Spleen (tissue), 11 donors: ENCODE measurements around the gene TBC1D24. TPM values are rescaled to one million over a fixed set of nuclear protein-coding genes. Genes with fewer than 3 reads are reported as not detected.

Experiments used
- DNase-seq: peaks from one replicate; pipeline ENCODE4 v3.0.0-alpha.2; 2020
- H3K27ac ChIP-seq, 8 donors: fragments of 200-600 bp; sonication (generic) in 7 of 8; 1 replicate in 4 of 8; 2 replicates in 4 of 8; pipeline versions ENCODE4 v1.5.0 to v1.8.0; 2016 to 2021; ENCODE audit warnings: inconsistent platforms in 4 of 8, mild to moderate bottlenecking in 4 of 8, moderate library complexity in 1 of 8
- H3K27me3 ChIP-seq, 7 donors: fragments of 200-600 bp; sonication (generic) in 6 of 7; replicated peaks in 1 of 7; 1 replicate in 4 of 7; 2 replicates in 3 of 7; pipeline versions ENCODE4 v1.5.0 to v1.8.0; 2016 to 2021; ENCODE audit warnings: inconsistent platforms in 3 of 7, mild to moderate bottlenecking in 1 of 7
- H3K36me3 ChIP-seq, 6 donors: fragments of 200-600 bp; sonication (generic) in 5 of 6; 1 replicate in 4 of 6; 2 replicates in 2 of 6; pipeline versions ENCODE4 v1.5.0 to v1.8.0; 2016 to 2021; ENCODE audit warnings: inconsistent platforms in 2 of 6
- H3K4me1 ChIP-seq, 6 donors: fragments of 200-600 bp; sonication (generic) in 5 of 6; 1 replicate in 3 of 6; 2 replicates in 3 of 6; pipeline versions ENCODE4 v1.5.0 to v1.8.0; 2016 to 2021; ENCODE audit warnings: inconsistent platforms in 3 of 6
- H3K4me3 ChIP-seq, 8 donors: fragments of 200-600 bp; sonication (generic) in 7 of 8; 1 replicate in 4 of 8; 2 replicates in 4 of 8; pipeline versions ENCODE4 v1.5.0 to v1.8.0; 2016 to 2021; ENCODE audit warnings: inconsistent platforms in 4 of 8, mild to moderate bottlenecking in 4 of 8, moderate library complexity in 2 of 8
- H3K9me3 ChIP-seq, 8 donors: fragments of 200-600 bp; sonication (generic) in 7 of 8; 1 replicate in 4 of 8; 2 replicates in 4 of 8; pipeline versions ENCODE4 v1.5.0 to v1.8.0; 2016 to 2021; ENCODE audit warnings: inconsistent platforms in 4 of 8
- CTCF ChIP-seq, 11 experiments: fragments of 200-600 bp in 7 of 11; fragments of 450-650 bp in 4 of 11; sonication (generic) in 4 of 11; IDR thresholded peaks in 8 of 11; conservative IDR thresholded peaks in 3 of 11; 1 replicate in 7 of 11; 2 replicates in 4 of 11; pipeline versions ENCODE4 v1.4.0 to v1.8.0; 2016 to 2021; ENCODE audit warnings: antibody characterized with exemption in 11 of 11, inconsistent platforms in 4 of 11, mild to moderate bottlenecking in 1 of 11
- POLR2A ChIP-seq, 3 donors: fragments of 450-650 bp; IDR thresholded peaks; one replicate each; pipeline ENCODE4 v1.5.1; 2017; ENCODE audit warnings: antibody characterized with exemption in 3 of 3, mild to moderate bottlenecking in 1 of 3
- POLR2AphosphoS5 ChIP-seq, 3 donors: sonication (generic); formaldehyde crosslinking; IDR thresholded peaks; one replicate each; pipeline ENCODE4 v1.5.1; 2017; ENCODE audit warnings: antibody characterized with exemption in 3 of 3
- WGBS, 5 donors: extraction: QIAGEN DNeasy Blood & Tissue Kit in 3 of 5; methylation state at CpG; one replicate each; pipeline versions ENCODE4 v1.1.5 to v1.1.7; 2013 to 2018; 5-methylcytosine and 5-hydroxymethylcytosine counted together
- intact Hi-C: fragments of 100-400 bp; cut with DNase I; formaldehyde crosslinking; loops from one replicate; pipeline ENCODE4 v1.15.0; 2023; ENCODE audit warnings: low total_unique reads
- polyA plus RNA-seq, 3 donors: library from polyadenylated mRNA; stranded (reverse); fragments of 200-250 nt; gene quantifications; one replicate each; pipeline ENCODE4 v1.2.1, GENCODE V29; 2013
- total RNA-seq, 7 donors: library from RNA; depleted of rRNA in 3 of 7; stranded (reverse); fragments of >200 nt in 3 of 7; fragmentation: NEBNext Ultra II Directional in 4 of 7; extraction: Animal tissue kit (Norgen Biotek cat#: 25700) in 4 of 7; gene quantifications; one replicate each; pipeline versions ENCODE4 v1.1.0 to v1.2.1, GENCODE V29; 2016 to 2021
- donor health status: healthy with polysubstance abuse.
- donor health status: DM: no; HTN: no; CAD: no; lungs with moderate emphysema.
- donor health status: DM: no; HTN: no; CAD: no.
- donor health status: Bipolar disorder and iron deficiency.
- donor health status: healthy.
- donor health status: DM: no; HTN: no; CAD: no.
- donor health status: DM: yes; HTN: yes; CAD: no.

TBC1D24 gene
- total and polyA plus RNA-seq, 10 donors, result 2.2 to 15.3 (median 11.3) TPM

DNA sequence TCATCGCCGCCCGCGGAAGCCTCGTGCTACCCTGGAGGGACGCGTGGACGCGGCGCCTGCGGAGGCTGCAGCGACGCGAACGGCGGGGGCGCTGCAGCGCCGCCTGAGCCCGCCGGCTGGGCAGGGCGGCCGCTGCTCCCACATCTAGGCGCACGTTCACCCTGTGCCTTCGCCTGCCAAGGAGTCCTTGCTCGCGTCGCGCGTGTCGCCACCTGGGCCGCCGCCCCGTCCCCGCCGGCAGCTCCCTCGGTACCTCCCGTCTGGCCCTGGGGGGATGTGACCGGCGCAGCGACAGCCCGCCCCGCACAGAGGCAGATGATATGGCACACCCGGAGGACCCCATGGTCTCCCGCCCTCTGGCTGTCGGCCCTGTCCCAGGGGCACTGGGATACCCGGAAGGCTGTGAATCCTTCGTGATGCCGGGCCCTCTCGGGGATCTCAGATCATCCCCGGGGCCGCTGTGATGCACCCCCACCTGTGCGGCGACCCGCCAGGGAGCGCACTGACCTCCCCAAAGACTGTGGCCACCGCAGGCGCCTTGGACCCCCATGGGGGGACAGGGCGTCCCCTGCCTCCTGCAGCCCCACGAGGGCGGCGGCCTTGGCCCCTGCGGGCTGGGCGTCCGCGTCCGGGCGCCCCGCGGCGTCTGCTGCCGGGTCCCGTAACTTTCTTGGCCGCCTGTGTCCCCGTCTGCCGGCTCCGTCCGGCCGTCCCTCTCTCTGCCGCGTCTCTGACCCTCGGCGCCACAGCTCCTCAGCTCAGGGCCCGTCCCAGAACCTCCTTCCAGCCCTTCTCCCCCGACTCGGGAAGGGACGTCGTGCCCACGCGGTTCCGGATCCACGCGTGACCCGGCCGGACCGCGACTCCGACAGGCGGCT is 689 bp upstream of the TBC1D24 start:
- Histone ChIP-seq H3K36me3 (peaks cover 0 to under 1% (median 0%) of the 10 kb centered on the region in 6 donors), H3K9me3 (no peaks in the 10 kb centered on the region), H3K27me3 (peaks cover 0 to 52% (median 44%) of the 10 kb centered on the region in 7 donors), H3K27ac (peak overlapping the region; percentile 79 to 93 (median 86)), H3K4me3 (peak overlapping the region; percentile 64 to 93 (median 70)), H3K4me1 (peaks cover 8 to 77% (median 54%) of the 10 kb centered on the region in 6 donors)
- peak; percentile 90 for DNase-seq
- intact Hi-C loops, result no loop called here
- WGBS, 5 donors, result 0 to 1% (median 0%) methylated on average over 32 to 100 of the region's 100 CpGs
- TF ChIP-seq CTCF (IDR thresholded peaks at IDR 0.05 in 8 of 11, conservative IDR thresholded peaks at IDR 0.05 in 3 of 11) (peak in 6 of 11 experiments; percentile 20 to 63 (median 57)), POLR2AphosphoS5 (IDR thresholded peaks at IDR 0.05) (peak in 2 of 3 donors; percentile 29 to 32), POLR2A (IDR thresholded peaks at IDR 0.05) (no peak)

DNA sequence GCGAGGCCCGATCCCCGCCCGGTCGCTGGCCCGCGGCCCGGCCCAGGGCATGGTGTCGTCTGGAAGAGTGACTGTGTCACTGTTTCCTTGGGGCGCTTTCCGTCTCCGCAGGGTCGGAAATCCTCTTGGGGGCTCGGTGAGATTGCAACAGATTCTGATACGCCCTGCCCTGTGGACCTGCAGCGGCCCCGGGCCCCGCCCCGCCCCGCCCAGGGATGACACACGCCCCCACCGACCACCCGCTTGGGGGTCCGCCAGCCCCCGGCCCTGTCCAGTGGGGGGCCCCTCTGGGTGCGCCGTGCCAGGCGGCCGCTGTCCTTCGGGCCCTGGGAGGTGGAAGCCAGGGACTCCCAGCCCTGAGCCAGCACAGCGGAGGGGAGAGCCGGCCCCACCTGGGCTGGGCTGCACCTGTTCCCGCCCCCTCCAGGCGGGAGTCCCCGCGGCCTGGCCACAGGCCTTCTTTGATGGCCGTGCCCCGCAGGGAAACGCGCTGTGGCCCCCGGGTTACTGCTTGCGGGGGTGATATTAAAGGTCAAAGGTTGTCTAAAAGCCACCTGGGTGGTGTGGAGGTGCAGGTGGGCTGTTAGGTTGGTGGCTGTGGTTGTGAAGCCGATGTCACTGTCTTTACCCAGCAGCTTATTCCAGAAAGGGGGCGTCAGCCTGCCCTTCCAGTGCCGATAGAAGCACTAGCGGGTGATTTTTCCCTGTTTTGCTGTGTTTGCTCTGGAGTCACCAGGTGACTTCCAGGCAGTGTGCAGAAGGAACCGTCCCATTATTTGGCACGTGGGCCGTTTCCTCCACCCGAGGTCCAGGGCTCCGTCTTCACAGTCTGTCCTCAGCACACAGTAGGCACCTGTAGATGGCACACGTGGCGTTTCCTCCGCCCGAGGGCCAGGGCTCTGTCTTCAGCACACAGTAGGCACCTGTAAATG is 752 bp downstream of the TBC1D24 start:
- Histone ChIP-seq H3K4me1 (peaks cover 7 to 62% (median 45%) of the 10 kb centered on the region in 6 donors), H3K4me3 (peak overlapping the region; percentile 55 to 93 (median 69)), H3K27ac (peak overlapping the region in 5 of 8 donors; percentile 27 to 93 (median 88)), H3K27me3 (peaks cover 0 to 38% (median 30%) of the 10 kb centered on the region in 7 donors), H3K36me3 (peaks cover 0 to 8% (median 0%) of the 10 kb centered on the region in 6 donors), H3K9me3 (no peaks in the 10 kb centered on the region)
- intact Hi-C loops, result no loop called here
- TF ChIP-seq POLR2A (IDR thresholded peaks at IDR 0.05) (no peak), CTCF (IDR thresholded peaks at IDR 0.05 in 8 of 11, conservative IDR thresholded peaks at IDR 0.05 in 3 of 11) (no peak), POLR2AphosphoS5 (IDR thresholded peaks at IDR 0.05) (no peak)
- 14 to 25% (median 17%) methylated on average over 28 to 55 of the region's 55 CpGs for WGBS, 5 donors
- peak; percentile 84 for DNase-seq

DNA sequence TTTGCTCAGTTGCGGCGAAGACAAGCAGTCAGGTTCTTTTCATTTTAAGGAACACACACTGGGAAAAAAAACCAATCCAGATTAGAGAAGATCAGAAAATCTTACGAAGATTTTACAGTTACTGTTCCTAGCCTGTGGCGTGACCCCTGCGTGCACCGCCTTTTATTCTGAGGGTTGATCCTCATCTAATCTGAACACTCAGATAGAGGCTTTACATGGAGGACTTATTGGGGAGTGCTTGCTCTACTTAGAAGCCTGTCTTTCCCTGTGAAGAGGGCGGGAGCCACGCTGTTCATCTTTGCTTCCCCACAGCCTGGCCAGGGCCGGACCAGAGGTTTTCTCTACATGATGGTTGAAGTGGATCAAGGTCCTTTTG is 1.4 kb downstream of the TBC1D24 start:
- H3K36me3 ChIP-seq, result peaks cover 0 to 13% (median 0%) of the 10 kb centered on the region in 6 donors
- H3K4me3 ChIP-seq, result peak overlapping the region in 1 of 8 donors; percentile 93
- peaks cover 7 to 56% (median 39%) of the 10 kb centered on the region in 6 donors for H3K4me1 ChIP-seq
- TF ChIP-seq POLR2AphosphoS5 (IDR thresholded peaks at IDR 0.05), result no peak
- H3K27ac ChIP-seq, result no peak overlapping the region
- WGBS, 5 donors, result 92 to 93% (median 93%) methylated on average over 9 of the region's 9 CpGs
- peaks cover 0 to 31% (median 24%) of the 10 kb centered on the region in 7 donors for H3K27me3 ChIP-seq
- intact Hi-C loops, result no loop called here
- DNase-seq, result no peak
- no peaks in the 10 kb centered on the region for H3K9me3 ChIP-seq

DNA sequence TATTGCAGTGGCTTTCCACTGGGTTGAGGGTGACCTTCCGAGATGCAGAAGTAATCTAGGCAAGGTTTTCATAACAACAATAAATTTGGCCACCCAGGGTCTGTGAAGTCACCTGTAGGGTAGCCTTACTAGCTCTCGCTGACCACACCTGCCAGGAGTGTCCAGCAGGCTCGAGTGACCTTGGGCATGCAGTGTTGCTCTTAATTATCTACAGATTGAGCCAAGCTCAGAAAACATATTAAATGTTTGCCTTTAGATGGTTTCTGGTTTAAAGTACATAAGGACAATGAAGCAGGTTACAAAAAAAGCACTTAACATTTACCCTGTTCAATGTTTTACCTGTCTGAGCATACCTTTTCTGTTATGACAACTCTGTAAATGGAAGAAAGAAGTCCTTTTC is 1.8 kb downstream of the TBC1D24 start:
- no peak for DNase-seq
- no peak overlapping the region for H3K27ac ChIP-seq
- WGBS, 5 donors, result 83 to 94% (median 89%) methylated on average over 3 of the region's 3 CpGs
- intact Hi-C loops, result no loop called here
- H3K4me1 ChIP-seq, result peaks cover 7 to 52% (median 35%) of the 10 kb centered on the region in 6 donors
- no peak overlapping the region for H3K4me3 ChIP-seq
- H3K36me3 ChIP-seq, result peaks cover 0 to 13% (median 0%) of the 10 kb centered on the region in 6 donors
- H3K9me3 ChIP-seq, result no peaks in the 10 kb centered on the region
- peaks cover 0 to 27% (median 20%) of the 10 kb centered on the region in 7 donors for H3K27me3 ChIP-seq
- TF ChIP-seq CTCF (IDR thresholded peaks at IDR 0.05 in 8 of 11, conservative IDR thresholded peaks at IDR 0.05 in 3 of 11) (no peak), POLR2AphosphoS5 (IDR thresholded peaks at IDR 0.05) (no peak)
